IPS-11a (cell line): ENCODE data around the gene PCIF1.
"Not testable (repeated sequence)": the region's sequence is repeated elsewhere in the genome, so short reads cannot be mapped to it uniquely, and the experiment has no call there.

Experiments
- H3K4me3 ChIP-seq: one replicate; pipeline ENCODE4 v1.5.1; 2013; ENCODE audit warnings: low read depth, low read length, control low read depth

PCIF1 gene

GRCh38 chr20:45946149-45946970 is 11.9 kb downstream of the PCIF1 start:
- H3K4me3 ChIP-seq = no peak overlapping the region

DNA sequence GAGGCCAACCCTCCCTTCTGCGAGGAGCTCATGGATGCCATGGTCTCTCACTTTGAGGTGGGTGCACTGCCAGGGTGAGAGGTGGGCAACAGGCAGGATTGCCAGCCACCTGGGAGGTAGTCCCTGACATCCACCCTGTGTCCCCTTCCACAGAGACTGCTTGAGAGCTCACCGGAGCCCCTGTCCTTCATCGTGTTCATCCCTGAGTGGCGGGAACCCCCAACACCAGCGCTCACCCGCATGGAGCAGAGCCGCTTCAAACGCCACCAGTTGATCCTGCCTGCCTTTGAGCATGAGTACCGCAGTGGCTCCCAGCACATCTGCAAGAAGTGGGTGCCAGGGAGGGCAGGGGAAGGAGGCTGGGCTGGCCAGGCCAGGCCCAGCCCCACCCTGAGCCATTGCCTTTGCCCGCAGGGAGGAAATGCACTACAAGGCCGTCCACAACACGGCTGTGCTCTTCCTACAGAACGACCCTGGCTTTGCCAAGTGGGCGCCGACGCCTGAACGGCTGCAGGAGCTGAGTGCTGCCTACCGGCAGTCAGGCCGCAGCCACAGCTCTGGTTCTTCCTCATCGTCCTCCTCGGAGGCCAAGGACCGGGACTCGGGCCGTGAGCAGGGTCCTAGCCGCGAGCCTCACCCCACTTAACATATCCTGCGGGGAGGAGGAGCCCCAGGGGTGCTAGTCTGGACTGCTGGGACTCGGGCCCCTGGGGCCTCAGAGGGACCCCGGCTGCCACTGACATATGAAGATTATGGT is 12.8 kb downstream of the PCIF1 start:
- H3K4me3 ChIP-seq = no peak overlapping the region

DNA sequence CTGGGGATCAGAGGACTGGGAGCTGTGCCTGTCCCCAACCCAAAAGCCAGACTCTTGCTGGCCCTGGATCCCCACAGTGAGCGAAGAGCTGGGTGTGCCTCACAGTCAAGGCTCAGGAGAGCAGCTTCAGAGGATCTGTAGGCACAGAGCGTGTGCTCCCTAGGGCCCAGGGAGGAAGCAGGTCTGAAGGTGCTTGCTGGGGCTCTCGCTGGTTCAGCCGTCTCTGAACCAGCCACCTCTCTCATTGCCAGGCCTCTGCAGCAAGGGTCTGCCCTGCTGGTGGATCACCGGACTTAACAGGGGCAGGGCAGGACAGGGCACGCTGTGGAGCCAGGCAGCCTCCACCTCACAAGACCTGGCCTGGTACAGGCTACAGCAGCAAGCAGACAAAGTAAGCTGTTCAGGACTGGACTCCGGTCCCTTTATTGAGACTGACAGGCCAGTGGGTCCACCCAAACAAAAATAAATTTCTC is 13.8 kb downstream of the PCIF1 start:
- H3K4me3 ChIP-seq = no peak overlapping the region

- no peak overlapping the region for H3K4me3 ChIP-seq
Measured at GRCh38 chr20:45948742-45949541, 14.5 kb downstream of the PCIF1 start.

DNA sequence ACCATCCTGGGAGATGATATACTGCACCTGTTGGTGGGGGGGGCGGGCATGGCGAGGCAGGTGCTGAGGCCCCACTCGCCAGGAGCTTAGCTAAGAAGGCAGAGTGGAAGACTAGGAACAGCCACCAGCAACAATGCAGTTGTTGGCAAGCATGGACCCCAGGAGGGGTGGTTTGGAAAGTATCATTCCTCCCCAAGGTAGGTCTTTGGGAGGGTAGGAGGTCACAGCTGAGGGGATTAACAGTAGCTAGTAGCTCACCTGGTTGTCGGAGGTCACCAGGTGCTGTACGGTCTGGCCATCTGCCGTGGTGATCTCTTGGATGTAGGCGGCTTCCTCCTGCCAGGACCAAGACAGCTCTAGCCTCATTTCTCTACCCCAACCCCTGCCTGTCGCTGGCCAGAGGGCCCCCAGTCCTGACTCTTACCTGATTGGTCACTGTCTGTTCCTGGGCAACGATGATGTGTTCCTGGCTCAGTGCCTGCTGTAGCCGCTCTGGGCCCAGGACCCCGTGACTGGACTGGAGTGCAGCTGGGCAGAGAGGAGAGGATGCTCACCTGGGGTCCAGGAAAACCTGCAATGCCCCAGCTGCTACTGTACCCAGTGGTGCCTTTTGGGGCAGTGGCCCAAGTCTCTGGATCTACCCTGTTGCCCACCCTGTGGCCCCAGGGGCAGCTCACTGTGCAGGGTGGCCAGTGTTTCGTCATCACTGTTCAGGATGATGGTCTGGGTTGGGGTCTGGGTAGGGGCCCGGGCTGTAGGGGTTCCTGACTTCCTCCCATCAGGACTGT is 15.3 kb downstream of the PCIF1 start:
- no peak overlapping the region for H3K4me3 ChIP-seq

GRCh38 chr20:45950330-45950646 is 15.8 kb downstream of the PCIF1 start:
- H3K4me3 ChIP-seq = no peak overlapping the region

DNA sequence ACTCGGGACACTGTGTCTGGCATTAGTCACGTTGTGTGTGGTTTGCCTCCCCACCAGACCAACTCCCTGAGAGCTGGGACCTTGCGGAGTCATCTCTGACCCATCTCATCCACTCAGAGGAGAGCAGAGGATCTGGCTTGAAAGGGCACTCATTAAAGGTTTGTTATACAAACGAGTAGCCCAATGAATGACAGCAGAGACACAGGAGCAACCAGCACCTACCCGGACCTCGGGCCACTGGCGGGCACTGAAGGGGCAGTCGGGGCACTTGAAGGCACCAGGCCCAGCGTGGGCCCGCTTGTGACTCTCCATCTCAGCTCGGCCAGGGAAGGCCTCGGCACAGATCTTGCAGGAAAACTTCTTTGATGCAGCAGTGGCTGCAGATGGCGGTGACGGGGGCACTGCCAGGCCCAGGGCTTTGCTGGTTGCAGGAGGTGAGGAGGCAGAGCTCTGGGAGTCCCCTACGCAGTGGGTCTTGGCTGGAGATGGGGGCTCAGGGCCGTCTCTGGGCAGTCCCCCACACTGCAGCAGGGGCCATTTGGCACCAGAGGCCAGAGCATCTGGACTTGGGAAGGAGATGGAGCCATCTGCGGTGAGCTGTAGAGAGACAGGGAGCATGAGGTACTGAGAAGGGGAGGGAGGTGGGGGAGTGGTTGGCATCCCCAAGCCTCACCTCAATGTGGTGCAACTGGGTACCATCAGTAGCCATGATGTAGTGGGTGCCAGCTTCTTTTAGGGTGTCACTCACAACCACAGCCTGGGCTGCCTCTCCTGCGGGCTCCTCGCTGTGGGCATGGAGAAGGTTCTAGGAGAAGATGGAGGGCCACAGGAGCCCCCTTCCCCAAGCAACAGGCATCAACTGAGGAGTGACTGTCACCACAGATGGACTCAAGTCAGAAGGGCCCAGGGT is 17.7 kb downstream of the PCIF1 start:
- H3K4me3 ChIP-seq = no peak overlapping the region

DNA sequence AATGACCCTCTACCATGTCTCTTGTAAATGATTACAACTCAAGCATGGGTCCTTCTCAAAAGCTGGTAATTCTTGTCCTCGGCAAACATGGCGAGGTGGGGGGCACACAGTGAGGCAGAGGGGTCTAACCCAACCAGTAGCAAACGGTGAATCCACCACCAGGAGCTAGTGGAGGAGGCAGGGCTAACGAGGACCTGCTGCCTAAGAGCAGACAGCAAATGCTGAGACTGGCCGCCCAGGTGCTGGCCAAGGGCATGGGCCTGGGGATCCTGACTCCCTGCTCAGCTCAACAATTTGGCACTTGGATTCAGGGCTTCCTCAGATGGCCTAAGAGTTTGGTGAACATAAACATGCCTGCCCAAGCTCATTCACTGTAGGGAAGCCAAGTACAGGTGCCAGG is 18.4 kb downstream of the PCIF1 start:
- H3K4me3 ChIP-seq = no peak overlapping the region

DNA sequence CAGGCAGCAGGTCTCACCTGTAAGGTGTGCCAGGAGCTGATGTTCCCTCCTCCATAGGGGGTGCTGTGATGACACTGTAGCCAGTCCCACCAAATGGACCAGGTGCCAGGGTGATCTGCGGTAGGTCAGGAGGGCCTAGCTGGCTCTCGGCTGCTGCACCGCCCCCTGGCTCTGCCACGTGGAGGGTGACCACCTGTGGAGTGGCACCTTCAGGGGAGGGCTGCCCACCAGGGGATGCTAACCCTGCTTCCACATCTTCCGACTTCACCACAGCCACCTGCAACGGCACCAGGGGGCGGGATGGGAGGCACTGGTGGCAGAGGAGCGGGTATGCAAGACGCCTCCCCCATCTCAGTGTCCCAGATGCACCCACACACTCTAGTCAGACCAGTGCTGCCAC is 19.2 kb downstream of the PCIF1 start:
- H3K4me3 ChIP-seq = no peak overlapping the region

- H3K4me3 ChIP-seq = not testable (repeated sequence)
Measured at GRCh38 chr20:45956326-45956725, 21.8 kb downstream of the PCIF1 start.

DNA sequence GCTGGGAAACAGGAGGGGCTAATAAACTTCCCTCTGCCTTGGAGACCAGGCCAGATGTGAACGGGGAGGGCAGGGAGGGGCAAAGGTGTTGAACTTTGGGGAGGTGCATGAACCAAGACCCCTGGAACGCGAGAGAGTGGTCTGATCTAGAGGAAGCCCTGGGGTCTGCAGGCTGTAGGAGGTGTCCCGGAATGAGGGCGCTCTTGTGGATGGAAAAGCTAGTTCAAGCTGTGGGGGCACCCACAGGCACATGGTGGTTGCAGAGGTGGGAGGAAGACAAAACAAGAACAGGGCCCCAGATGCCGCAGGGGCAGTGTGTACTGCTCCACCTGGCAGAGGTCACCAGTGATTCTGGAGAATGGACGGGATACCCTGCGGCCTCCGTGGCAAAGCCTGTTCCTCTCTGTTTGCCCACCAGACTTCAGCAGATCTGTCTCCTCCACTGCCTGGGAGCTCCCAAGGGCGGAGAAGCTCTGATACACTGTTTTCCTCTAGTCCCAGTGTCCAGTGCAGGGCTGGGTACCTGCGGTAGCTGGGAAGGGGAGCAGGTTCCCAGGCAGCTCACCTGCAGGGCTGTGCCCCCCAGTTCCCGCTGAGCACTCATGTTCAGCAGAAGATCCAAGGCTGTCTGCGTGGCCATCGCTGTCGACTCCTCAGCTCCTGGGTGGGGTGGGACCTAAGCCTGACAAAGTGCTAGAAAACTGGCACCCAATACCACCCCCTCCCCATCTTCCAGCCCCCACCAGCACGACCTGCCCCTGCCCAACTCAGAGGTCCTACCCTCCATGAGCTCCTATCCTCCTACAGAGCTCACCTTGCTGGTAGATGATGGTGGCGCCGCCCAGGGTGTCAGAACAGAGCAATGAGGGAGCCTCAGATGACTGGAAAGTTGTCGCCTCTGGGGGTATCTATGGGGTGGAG is 22.8 kb downstream of the PCIF1 start:
- H3K4me3 ChIP-seq = no peak overlapping the region

DNA sequence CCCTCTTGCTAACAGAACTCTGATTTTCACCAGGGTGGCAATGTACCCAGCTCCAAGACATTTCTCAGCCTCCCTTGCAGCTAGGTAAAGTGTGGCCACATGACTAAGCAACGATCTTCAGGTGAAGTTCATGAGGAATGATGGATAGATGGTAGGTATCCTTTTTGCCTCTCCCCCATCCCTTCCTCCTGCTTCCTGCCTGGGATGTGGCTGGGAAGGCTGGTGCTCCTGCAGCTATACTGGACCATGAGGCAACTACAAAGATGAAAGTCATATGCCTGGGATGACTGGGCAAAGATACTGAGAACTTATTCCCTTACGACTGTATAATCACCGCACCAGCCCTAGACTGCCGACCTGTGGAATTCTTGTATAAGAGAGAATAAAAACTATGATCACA is 24.1 kb downstream of the PCIF1 start:
- no peak overlapping the region for H3K4me3 ChIP-seq

GRCh38 chr20:45959126-45959525 is 24.6 kb downstream of the PCIF1 start:
- H3K4me3 ChIP-seq = no peak overlapping the region

- no peak overlapping the region for H3K4me3 ChIP-seq
Measured at GRCh38 chr20:45959956-45960630, 25.6 kb downstream of the PCIF1 start.

- H3K4me3 ChIP-seq = no peak overlapping the region
Measured at GRCh38 chr20:45962031-45962755, 27.7 kb downstream of the PCIF1 start.

GRCh38 chr20:45963059-45964005 is 28.8 kb downstream of the PCIF1 start:
- H3K4me3 ChIP-seq = no peak overlapping the region
